PC-3 (cell line): ENCODE measurements around the gene MAN1B1. TPM values are rescaled to one million over a fixed set of nuclear protein-coding genes. Genes with fewer than 3 reads are reported as not detected.

Source experiments
- ATAC-seq: fragments of 200-7000 bp; cut with Tn5 transposase; 2 replicates; pipeline ENCODE4 v1.9.1; 2020; ENCODE audit warnings: mild to moderate bottlenecking, moderate library complexity
- BruUV-seq: library from RNA; stranded (reverse); fragments of 400-500 nt; replicated peaks from 2 replicates; lab custom pipeline; 2021; lab: Mats Ljungman, UMichigan
- CTCF ChIA-PET: fragments of 300-600 bp; sonication (Branson Sonifier 250); formaldehyde crosslinking; loops from one replicate; lab custom pipeline; 2022; ENCODE audit warnings: antibody characterized with exemption; lab: Charles Lee
- POLR2A ChIA-PET: fragments of 300-600 bp; sonication (Branson Sonifier 250); formaldehyde crosslinking; loops from one replicate; lab custom pipeline; 2022; ENCODE audit warnings: antibody characterized with exemption; ENCODE audit not compliant: unreplicated experiment; lab: Charles Lee
- DNase-seq: peaks from one replicate; pipeline ENCODE4 v3.0.0-alpha.2; 2015
- H2AFZ ChIP-seq: fragments of 300-600 bp; sonication (generic); 2 replicates; pipeline ENCODE4 v1.6.0; 2016; ENCODE audit warnings: antibody characterized with exemption, low read length
- H3F3A ChIP-seq: fragments of 300-600 bp; sonication (generic); one replicate; pipeline ENCODE4 v1.6.0; 2017; ENCODE audit warnings: antibody characterized with exemption, low read length, control low read depth, mild to moderate bottlenecking; ENCODE audit not compliant: unreplicated experiment
- H3K27ac ChIP-seq: fragments of 300-600 bp; sonication (generic); 2 replicates; pipeline ENCODE4 v1.5.1; 2016; ENCODE audit warnings: mild to moderate bottlenecking, low read length
- H3K27me3 ChIP-seq: fragments of 300-600 bp; sonication (generic); 2 replicates; pipeline ENCODE4 v1.6.1; 2016; ENCODE audit warnings: low read length, mixed read lengths
- H3K36me3 ChIP-seq: fragments of 300-600 bp; sonication (generic); 2 replicates; pipeline ENCODE4 v1.6.1; 2016; ENCODE audit warnings: low read depth, mixed run types, low read length, mixed read lengths
- H3K4me1 ChIP-seq: fragments of 300-600 bp; sonication (generic); 2 replicates; pipeline ENCODE4 v1.5.1; 2016; ENCODE audit warnings: low read length; ENCODE audit not compliant: insufficient read depth
- H3K4me2 ChIP-seq: fragments of 300-600 bp; sonication (generic); 2 replicates; pipeline ENCODE4 v1.6.0; 2016; ENCODE audit warnings: low read length
- H3K4me3 ChIP-seq: fragments of 300-600 bp; sonication (generic); 2 replicates; pipeline ENCODE4 v1.5.1; 2016; ENCODE audit warnings: mild to moderate bottlenecking, low read length, mixed read lengths
- H3K79me2 ChIP-seq: fragments of 300-600 bp; sonication (generic); 2 replicates; pipeline ENCODE4 v1.6.1; 2017; ENCODE audit warnings: low read length, mixed read lengths
- H3K9ac ChIP-seq: fragments of 300-600 bp; sonication (generic); 2 replicates; pipeline ENCODE4 v1.6.0; 2016; ENCODE audit warnings: mild to moderate bottlenecking, low read length
- H3K9me2 ChIP-seq: fragments of 300-600 bp; sonication (generic); replicated peaks from 2 replicates; pipeline ENCODE4 v1.6.1; 2016; ENCODE audit warnings: mixed run types, low read length, mixed read lengths
- H3K9me3 ChIP-seq: fragments of 300-600 bp; sonication (generic); 2 replicates; pipeline ENCODE4 v1.6.1; 2016; ENCODE audit warnings: low read length, mixed read lengths
- H4K20me1 ChIP-seq: fragments of 300-600 bp; sonication (generic); 2 replicates; pipeline ENCODE4 v1.6.1; 2016; ENCODE audit warnings: low read length, mixed read lengths
- EZH2 ChIP-seq: fragments of 300-600 bp; sonication (generic); IDR thresholded peaks from one replicate; pipeline ENCODE4 v1.6.1; 2017; ENCODE audit warnings: antibody characterized with exemption, mild to moderate bottlenecking, low read length; ENCODE audit not compliant: unreplicated experiment
- EZH2phosphoT487 ChIP-seq: fragments of 300-600 bp; sonication (generic); IDR thresholded peaks from 2 replicates; pipeline ENCODE4 v1.6.1; 2018; ENCODE audit warnings: mild to moderate bottlenecking, antibody characterized with exemption, low read length, borderline replicate concordance
- intact Hi-C: fragments of 100-400 bp; cut with micrococcal nuclease; formaldehyde crosslinking; loops from 2 replicates; pipeline ENCODE4 v1.9.0; 2023
- total RNA-seq: library from RNA; depleted of rRNA; stranded (reverse); fragments of >200 nt; gene quantifications from 2 replicates; pipeline ENCODE4 v1.2.3, GENCODE V29; 2014
- TF ChIP-seq, protein P1 (sequence below): fragments of 300-600 bp; sonication (generic); conservative IDR thresholded peaks from 2 replicates; pipeline ENCODE4 v1.5.1; 2017; ENCODE audit warnings: antibody characterized with exemption, low read depth, mild to moderate bottlenecking, low read length

Gene MAN1B1
- total RNA-seq, 1 experiment from 2014 or later: 65.5 TPM

DNA sequence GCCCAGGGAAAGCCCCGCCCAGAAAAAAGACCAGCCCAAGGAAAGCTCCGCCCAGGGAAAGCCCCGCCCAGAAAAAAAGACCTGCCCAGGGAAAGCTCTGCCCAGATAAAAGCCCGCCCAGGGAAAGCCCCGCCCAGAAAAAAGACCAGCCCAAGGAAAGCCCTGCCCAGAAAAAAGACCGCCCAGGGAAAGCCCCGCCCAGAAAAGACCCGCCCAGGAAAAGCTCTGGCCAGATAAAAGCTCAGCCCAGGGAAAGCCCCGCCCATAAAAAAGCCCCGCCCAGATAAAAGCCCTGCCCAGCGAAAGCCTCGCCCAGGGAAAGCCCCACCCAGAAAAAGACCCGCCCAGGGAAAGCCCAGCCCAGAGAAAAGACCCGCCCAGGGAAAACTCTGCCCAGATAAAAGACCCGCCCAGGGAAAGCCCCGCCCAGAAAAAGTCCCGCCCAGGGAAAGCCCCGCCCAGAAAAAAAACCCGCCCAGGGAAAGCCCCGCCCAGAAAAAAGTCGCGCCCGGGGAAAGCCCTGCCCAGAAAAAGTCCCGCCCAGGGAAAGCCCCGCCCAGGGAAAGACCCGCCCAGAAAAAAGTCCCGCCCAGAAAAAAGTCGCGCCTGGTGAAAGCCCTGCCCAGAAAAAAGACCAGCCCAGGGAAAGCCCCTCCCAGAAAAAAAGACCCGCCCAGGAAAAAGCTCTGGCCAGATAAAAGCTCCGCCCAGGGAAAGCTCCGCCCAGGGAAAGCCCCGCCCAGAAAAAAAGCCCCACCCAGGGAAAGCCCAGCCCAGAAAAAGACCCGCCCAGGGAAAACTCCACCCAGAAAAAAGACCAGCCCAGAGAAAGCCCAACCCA is 64.1 kb downstream of the MAN1B1 start:
- ATAC-seq: peak; percentile 65
- BruUV-seq: no TSS peak
- H3K9me3 ChIP-seq: no peaks in the 10 kb centered on the region
- H3K4me2 ChIP-seq: no peak overlapping the region
- no peaks in the 10 kb centered on the region for H3K79me2 ChIP-seq
- intact Hi-C loops: loop anchor here (2.0 kb wide), 1 partner anchor 38 kb away; the partner anchor contains the start of genes ANAPC2 and SSNA1
- no peaks in the 10 kb centered on the region for H3F3A ChIP-seq
- H2AFZ ChIP-seq: no peak overlapping the region
- CTCF ChIA-PET: interaction anchor here (0.6 to 1.4 kb wide), 7 partner anchors 21 to 453 kb away, joined by 3 to 6 read pairs (median 4); partner anchors contain the start of genes MAN1B1, NRARP and TMEM210
- no peak overlapping the region for H3K9ac ChIP-seq
- POLR2A ChIA-PET: interaction anchor here (0.6 to 1.0 kb wide), 10 partner anchors 10 to 351 kb away, joined by 3 to 42 read pairs (median 5); no protein-coding TSS in a partner anchor
- no peaks in the 10 kb centered on the region; the same call in 1 of the 2 replicates for H3K4me1 ChIP-seq
- DNase-seq: peak; percentile 94
- no peak overlapping the region for H3K27ac ChIP-seq
- H3K27me3 ChIP-seq: no peaks in the 10 kb centered on the region
- no peak overlapping the region for H3K4me3 ChIP-seq
- no peaks in the 10 kb centered on the region for H4K20me1 ChIP-seq
- H3K36me3 ChIP-seq: no peaks in the 10 kb centered on the region
- TF ChIP-seq, protein P1, sequence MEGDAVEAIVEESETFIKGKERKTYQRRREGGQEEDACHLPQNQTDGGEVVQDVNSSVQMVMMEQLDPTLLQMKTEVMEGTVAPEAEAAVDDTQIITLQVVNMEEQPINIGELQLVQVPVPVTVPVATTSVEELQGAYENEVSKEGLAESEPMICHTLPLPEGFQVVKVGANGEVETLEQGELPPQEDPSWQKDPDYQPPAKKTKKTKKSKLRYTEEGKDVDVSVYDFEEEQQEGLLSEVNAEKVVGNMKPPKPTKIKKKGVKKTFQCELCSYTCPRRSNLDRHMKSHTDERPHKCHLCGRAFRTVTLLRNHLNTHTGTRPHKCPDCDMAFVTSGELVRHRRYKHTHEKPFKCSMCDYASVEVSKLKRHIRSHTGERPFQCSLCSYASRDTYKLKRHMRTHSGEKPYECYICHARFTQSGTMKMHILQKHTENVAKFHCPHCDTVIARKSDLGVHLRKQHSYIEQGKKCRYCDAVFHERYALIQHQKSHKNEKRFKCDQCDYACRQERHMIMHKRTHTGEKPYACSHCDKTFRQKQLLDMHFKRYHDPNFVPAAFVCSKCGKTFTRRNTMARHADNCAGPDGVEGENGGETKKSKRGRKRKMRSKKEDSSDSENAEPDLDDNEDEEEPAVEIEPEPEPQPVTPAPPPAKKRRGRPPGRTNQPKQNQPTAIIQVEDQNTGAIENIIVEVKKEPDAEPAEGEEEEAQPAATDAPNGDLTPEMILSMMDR: no peak
- TF ChIP-seq EZH2 (no peak), EZH2phosphoT487 (no peak)
- no peaks in the 10 kb centered on the region for H3K9me2 ChIP-seq

DNA sequence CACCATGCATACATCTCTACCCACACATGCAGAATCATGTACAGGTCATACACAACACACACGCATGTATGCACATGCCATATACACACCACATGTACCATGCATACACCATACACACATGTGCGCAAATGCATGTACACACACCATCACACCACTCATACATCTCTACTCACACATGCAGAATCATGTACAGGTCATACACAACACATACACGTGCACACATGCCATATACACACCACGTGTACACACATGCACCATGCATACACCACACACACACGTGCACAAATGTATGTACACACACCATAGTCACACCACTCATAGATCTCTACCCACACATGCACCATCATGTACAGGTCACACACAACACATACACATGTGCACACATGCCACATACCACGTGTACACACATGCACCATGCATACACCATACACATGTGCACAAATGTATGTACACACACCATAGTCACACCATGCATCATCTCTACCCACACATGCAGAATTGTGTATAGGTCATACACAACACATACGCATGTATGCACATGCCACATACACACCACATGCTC is 66.1 kb downstream of the MAN1B1 start:
- no peaks in the 10 kb centered on the region for H3K9me3 ChIP-seq
- BruUV-seq: no TSS peak
- H3K9ac ChIP-seq: no peak overlapping the region
- H2AFZ ChIP-seq: no peak overlapping the region
- intact Hi-C loops: no loop called here
- peaks cover 5% of the 10 kb centered on the region; the same call in 1 of the 2 replicates for H3K27me3 ChIP-seq
- H3K79me2 ChIP-seq: no peaks in the 10 kb centered on the region
- ChIA-PET POLR2A (no interaction called here), CTCF (no interaction called here)
- TF ChIP-seq EZH2: no peak
- TF ChIP-seq, protein P1: no peak
- no peak for TF ChIP-seq EZH2phosphoT487
- no peak overlapping the region for H3K27ac ChIP-seq
- DNase-seq (no peak), ATAC-seq (no peak)
- H3K36me3 ChIP-seq: no peaks in the 10 kb centered on the region
- H4K20me1 ChIP-seq: no peaks in the 10 kb centered on the region
- H3K4me2 ChIP-seq: no peak overlapping the region
- H3K4me3 ChIP-seq: no peak overlapping the region
- H3K9me2 ChIP-seq: no peaks in the 10 kb centered on the region
- H3F3A ChIP-seq: no peaks in the 10 kb centered on the region
- H3K4me1 ChIP-seq: no peaks in the 10 kb centered on the region; the same call in 1 of the 2 replicates
